Neural cell (in vitro differentiated cells): ENCODE data around the gene CTXND1. TPM values are rescaled to one million over a fixed set of nuclear protein-coding genes. Genes with fewer than 3 reads are reported as not detected.
A peak's percentile ranks its signal among the peaks of the same experiment; 100 is the strongest.

ENCODE experiments used
- H2AFZ ChIP-seq: fragments of 200-600, 300-800 bp; sonication (generic), shearing (Covaris generic); 2 replicates; pipeline ENCODE4 v1.6.0; 2014; ENCODE audit warnings: low read depth, mild to moderate bottlenecking, antibody characterized with exemption, low read length, moderate library complexity
- H3F3A ChIP-seq: fragments of 200-600 bp; shearing (Covaris generic); 2 replicates; pipeline ENCODE4 v1.6.1; 2016; ENCODE audit warnings: mild to moderate bottlenecking, moderate library complexity, mixed read lengths, antibody characterized with exemption, low read length; ENCODE audit not compliant: insufficient read depth, poor library complexity, severe bottlenecking
- H3K27ac ChIP-seq: fragments of 200-600, 300-800 bp; sonication (generic), shearing (Covaris generic); 2 replicates; pipeline ENCODE4 v1.5.1; 2014; ENCODE audit warnings: mild to moderate bottlenecking, low read length, moderate library complexity
- H3K27me3 ChIP-seq: fragments of 300-800, 200-600 bp; sonication (generic), shearing (Covaris generic); 2 replicates; pipeline ENCODE4 v1.6.0; 2014; ENCODE audit warnings: mild to moderate bottlenecking, low read depth, low read length, moderate library complexity; ENCODE audit not compliant: insufficient read depth
- H3K36me3 ChIP-seq: fragments of 300-800, 200-600 bp; sonication (generic), shearing (Covaris generic); 2 replicates; pipeline ENCODE4 v1.5.1; 2014; ENCODE audit warnings: mild to moderate bottlenecking, antibody characterized with exemption, low read length, moderate library complexity; ENCODE audit not compliant: insufficient read depth
- H3K4me2 ChIP-seq: fragments of 300-800, 200-600 bp; sonication (generic), shearing (Covaris generic); 2 replicates; pipeline ENCODE4 v1.6.0; 2014; ENCODE audit warnings: mild to moderate bottlenecking, low read length
- H3K4me3 ChIP-seq: fragments of 300-800, 200-600 bp; sonication (generic), shearing (Covaris generic); 2 replicates; pipeline ENCODE4 v1.5.1; 2014; ENCODE audit warnings: mild to moderate bottlenecking, low read length, moderate library complexity
- H3K79me2 ChIP-seq: fragments of 200-600 bp; shearing (Covaris generic); replicated peaks from 2 replicates; pipeline ENCODE4 v1.6.0; 2014; ENCODE audit warnings: mild to moderate bottlenecking, low read length, moderate library complexity; ENCODE audit not compliant: insufficient read depth
- H3K9ac ChIP-seq: fragments of 300-800, 200-600 bp; sonication (generic), shearing (Covaris generic); 2 replicates; pipeline ENCODE4 v1.6.1; 2016; ENCODE audit warnings: mild to moderate bottlenecking, low read length, mixed read lengths
- H3K9me2 ChIP-seq: fragments of 200-600 bp; shearing (Covaris generic); 2 replicates; pipeline ENCODE4 v1.6.1; 2016; ENCODE audit warnings: mild to moderate bottlenecking, low read length, mixed read lengths; ENCODE audit not compliant: insufficient read depth
- H3K9me3 ChIP-seq: fragments of 200-600, 300-800 bp; sonication (generic), shearing (Covaris generic); 2 replicates; pipeline ENCODE4 v1.6.1; 2016; ENCODE audit warnings: mild to moderate bottlenecking, mixed run types, low read length, moderate library complexity, mixed read lengths
- H4K20me1 ChIP-seq: fragments of 200-600 bp; shearing (Covaris generic); 2 replicates; pipeline ENCODE4 v1.6.1; 2016; ENCODE audit warnings: mild to moderate bottlenecking, mixed run types; ENCODE audit not compliant: insufficient read depth
- EP300 ChIP-seq: fragments of 450-650 bp; conservative IDR thresholded peaks from 2 replicates; pipeline ENCODE4 v1.6.1; 2014; ENCODE audit warnings: antibody characterized with exemption, mild to moderate bottlenecking, moderate library complexity; ENCODE audit not compliant: poor library complexity, severe bottlenecking
- EZH2 ChIP-seq: fragments of 200-600, 300-800 bp; shearing (Covaris generic), sonication (generic); IDR thresholded peaks from 2 replicates; pipeline ENCODE4 v1.6.1; 2014; ENCODE audit warnings: antibody characterized with exemption, low read length, borderline replicate concordance, mild to moderate bottlenecking; ENCODE audit not compliant: insufficient read depth, poor library complexity, severe bottlenecking
- MXI1 ChIP-seq: fragments of 450-650 bp; conservative IDR thresholded peaks from 2 replicates; pipeline ENCODE4 v1.6.1; 2014; ENCODE audit warnings: antibody characterized with exemption, mild to moderate bottlenecking; ENCODE audit not compliant: poor library complexity, severe bottlenecking
- POLR2AphosphoS5 ChIP-seq: IDR thresholded peaks from 2 replicates; pipeline ENCODE4 v1.6.1; 2012
- RAD21 ChIP-seq: fragments of 450-650 bp; conservative IDR thresholded peaks from 2 replicates; pipeline ENCODE4 v1.6.1; 2014; ENCODE audit warnings: antibody characterized with exemption, mild to moderate bottlenecking, moderate library complexity
- SMC3 ChIP-seq: fragments of 450-650 bp; conservative IDR thresholded peaks from 2 replicates; pipeline ENCODE4 v1.6.1; 2014; ENCODE audit warnings: antibody characterized with exemption, mild to moderate bottlenecking, moderate library complexity; ENCODE audit not compliant: poor library complexity
- TAF1 ChIP-seq: IDR thresholded peaks from 2 replicates; pipeline ENCODE4 v1.6.1; 2012; ENCODE audit warnings: low read depth
- polyA plus RNA-seq: library from polyadenylated mRNA; depleted of rRNA; stranded (reverse); fragments of >200 nt; gene quantifications from 2 replicates; pipeline ENCODE4 v1.2.3, GENCODE V29; 2014
- TF ChIP-seq, protein P1 (sequence below): IDR thresholded peaks from 2 replicates; pipeline ENCODE4 v1.6.1; 2012; ENCODE audit warnings: borderline replicate concordance
- TF ChIP-seq, protein P2 (sequence below): fragments of 450-650 bp; IDR thresholded peaks from 2 replicates; pipeline ENCODE4 v1.5.1; 2014; ENCODE audit warnings: antibody characterized with exemption, mild to moderate bottlenecking, moderate library complexity; ENCODE audit not compliant: poor library complexity, severe bottlenecking

Gene CTXND1
- polyA plus RNA-seq, 1 donor from 2014 or later = not detected

GRCh38 chr15:80259942-80260510 is 8.0 kb upstream of the CTXND1 start:
- Histone ChIP-seq H3K9me3 (no peaks in the 10 kb centered on the region), H3K27me3 (no peaks in the 10 kb centered on the region), H3F3A (no peaks in the 10 kb centered on the region), H3K79me2 (no peaks in the 10 kb centered on the region), H2AFZ (no peak overlapping the region), H4K20me1 (no peaks in the 10 kb centered on the region), H3K4me3 (no peak overlapping the region), H3K27ac (no peak overlapping the region), H3K36me3 (no peaks in the 10 kb centered on the region), H3K4me2 (no peak overlapping the region), H3K9ac (no peak overlapping the region), H3K9me2 (no peaks in the 10 kb centered on the region)
- TF ChIP-seq MXI1 = no peak
- TF ChIP-seq, protein P1, sequence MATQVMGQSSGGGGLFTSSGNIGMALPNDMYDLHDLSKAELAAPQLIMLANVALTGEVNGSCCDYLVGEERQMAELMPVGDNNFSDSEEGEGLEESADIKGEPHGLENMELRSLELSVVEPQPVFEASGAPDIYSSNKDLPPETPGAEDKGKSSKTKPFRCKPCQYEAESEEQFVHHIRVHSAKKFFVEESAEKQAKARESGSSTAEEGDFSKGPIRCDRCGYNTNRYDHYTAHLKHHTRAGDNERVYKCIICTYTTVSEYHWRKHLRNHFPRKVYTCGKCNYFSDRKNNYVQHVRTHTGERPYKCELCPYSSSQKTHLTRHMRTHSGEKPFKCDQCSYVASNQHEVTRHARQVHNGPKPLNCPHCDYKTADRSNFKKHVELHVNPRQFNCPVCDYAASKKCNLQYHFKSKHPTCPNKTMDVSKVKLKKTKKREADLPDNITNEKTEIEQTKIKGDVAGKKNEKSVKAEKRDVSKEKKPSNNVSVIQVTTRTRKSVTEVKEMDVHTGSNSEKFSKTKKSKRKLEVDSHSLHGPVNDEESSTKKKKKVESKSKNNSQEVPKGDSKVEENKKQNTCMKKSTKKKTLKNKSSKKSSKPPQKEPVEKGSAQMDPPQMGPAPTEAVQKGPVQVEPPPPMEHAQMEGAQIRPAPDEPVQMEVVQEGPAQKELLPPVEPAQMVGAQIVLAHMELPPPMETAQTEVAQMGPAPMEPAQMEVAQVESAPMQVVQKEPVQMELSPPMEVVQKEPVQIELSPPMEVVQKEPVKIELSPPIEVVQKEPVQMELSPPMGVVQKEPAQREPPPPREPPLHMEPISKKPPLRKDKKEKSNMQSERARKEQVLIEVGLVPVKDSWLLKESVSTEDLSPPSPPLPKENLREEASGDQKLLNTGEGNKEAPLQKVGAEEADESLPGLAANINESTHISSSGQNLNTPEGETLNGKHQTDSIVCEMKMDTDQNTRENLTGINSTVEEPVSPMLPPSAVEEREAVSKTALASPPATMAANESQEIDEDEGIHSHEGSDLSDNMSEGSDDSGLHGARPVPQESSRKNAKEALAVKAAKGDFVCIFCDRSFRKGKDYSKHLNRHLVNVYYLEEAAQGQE = no peak
- TF ChIP-seq, protein P2, sequence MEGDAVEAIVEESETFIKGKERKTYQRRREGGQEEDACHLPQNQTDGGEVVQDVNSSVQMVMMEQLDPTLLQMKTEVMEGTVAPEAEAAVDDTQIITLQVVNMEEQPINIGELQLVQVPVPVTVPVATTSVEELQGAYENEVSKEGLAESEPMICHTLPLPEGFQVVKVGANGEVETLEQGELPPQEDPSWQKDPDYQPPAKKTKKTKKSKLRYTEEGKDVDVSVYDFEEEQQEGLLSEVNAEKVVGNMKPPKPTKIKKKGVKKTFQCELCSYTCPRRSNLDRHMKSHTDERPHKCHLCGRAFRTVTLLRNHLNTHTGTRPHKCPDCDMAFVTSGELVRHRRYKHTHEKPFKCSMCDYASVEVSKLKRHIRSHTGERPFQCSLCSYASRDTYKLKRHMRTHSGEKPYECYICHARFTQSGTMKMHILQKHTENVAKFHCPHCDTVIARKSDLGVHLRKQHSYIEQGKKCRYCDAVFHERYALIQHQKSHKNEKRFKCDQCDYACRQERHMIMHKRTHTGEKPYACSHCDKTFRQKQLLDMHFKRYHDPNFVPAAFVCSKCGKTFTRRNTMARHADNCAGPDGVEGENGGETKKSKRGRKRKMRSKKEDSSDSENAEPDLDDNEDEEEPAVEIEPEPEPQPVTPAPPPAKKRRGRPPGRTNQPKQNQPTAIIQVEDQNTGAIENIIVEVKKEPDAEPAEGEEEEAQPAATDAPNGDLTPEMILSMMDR = no peak
- TF ChIP-seq RAD21 = no peak
- no peak for TF ChIP-seq EZH2
- TF ChIP-seq POLR2AphosphoS5 = no peak
- TF ChIP-seq EP300 = no peak
- TF ChIP-seq SMC3 = no peak

DNA sequence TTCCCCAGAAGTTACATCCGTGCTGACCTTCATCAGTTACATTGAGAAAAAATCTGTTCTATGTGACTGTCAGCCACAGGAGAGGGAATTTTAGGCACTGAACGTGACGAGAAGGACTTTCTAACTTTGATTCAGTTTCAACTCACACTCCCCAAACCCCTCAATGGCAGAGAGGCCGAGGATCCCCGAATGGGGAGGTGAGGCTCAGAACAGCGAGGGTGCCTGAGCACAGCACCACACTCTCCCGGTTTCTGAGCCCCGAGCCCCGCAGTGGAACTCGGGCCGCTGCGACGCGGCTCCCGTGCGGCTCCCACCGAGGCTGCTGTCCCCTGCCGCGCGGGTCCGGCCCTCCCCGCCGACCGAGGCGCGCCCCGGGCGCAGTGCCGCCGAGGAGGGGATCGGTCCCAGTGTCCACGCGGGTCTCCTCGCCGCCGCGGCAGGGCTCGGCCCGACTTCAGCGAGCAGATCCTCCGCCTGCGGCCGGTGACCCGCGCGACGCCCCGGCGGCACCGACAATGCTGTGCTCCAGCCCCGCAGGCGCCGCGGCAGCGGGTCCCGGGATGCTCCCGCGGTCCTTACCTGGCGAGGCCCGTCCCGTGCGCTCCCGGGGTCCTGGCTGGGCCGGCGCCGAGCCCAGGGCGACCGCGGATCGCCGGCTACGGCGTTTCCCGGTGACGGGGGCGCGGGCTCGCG is 439 bp downstream of the CTXND1 start:
- H3K4me3 ChIP-seq = peak overlapping the region; percentile 63
- H3K79me2 ChIP-seq = no peaks in the 10 kb centered on the region
- no peak overlapping the region for H3K27ac ChIP-seq
- no peak for TF ChIP-seq EZH2
- TF ChIP-seq TAF1 = no peak
- TF ChIP-seq, protein P2 = no peak
- TF ChIP-seq, protein P1 = no peak
- no peak for TF ChIP-seq SMC3
- no peak for TF ChIP-seq EP300
- TF ChIP-seq POLR2AphosphoS5 = peak; percentile 3
- peak; percentile 33 for TF ChIP-seq MXI1
- no peak for TF ChIP-seq RAD21
- H4K20me1 ChIP-seq = no peaks in the 10 kb centered on the region
- no peak overlapping the region for H3K4me2 ChIP-seq
- no peaks in the 10 kb centered on the region for H3K9me3 ChIP-seq
- H3F3A ChIP-seq = no peaks in the 10 kb centered on the region
- no peaks in the 10 kb centered on the region for H3K9me2 ChIP-seq
- H3K9ac ChIP-seq = peak overlapping the region; percentile 38
- no peak overlapping the region for H2AFZ ChIP-seq
- no peaks in the 10 kb centered on the region for H3K36me3 ChIP-seq
- H3K27me3 ChIP-seq = peaks cover 55% of the 10 kb centered on the region
